Thymus (tissue), 11 donors: Measurements from ENCODE around the gene RXRB. TPM values are rescaled to one million over a fixed set of nuclear protein-coding genes. Genes with fewer than 3 reads are reported as not detected.

ENCODE experiments used
- DNase-seq, 9 donors: peaks; one replicate each; pipeline ENCODE4 v3.0.0-alpha.2; 2013; ENCODE audit warnings: low spot score in 9 of 9, low read depth in 6 of 9, missing footprints in 1 of 9
- H3K27ac ChIP-seq, 2 donors: one replicate each; pipeline ENCODE4 v1.5.1; 2013; ENCODE audit warnings: control low read depth in 1 of 2, low read depth in 1 of 2, low read length in 1 of 2, mild to moderate bottlenecking in 1 of 2, moderate library complexity in 1 of 2
- H3K27me3 ChIP-seq, 2 donors: one replicate each; pipeline ENCODE4 v1.5.1; 2013; ENCODE audit warnings: low read length in 1 of 2; ENCODE audit not compliant: control insufficient read depth in 2 of 2, insufficient read depth in 1 of 2
- H3K36me3 ChIP-seq, 2 donors: one replicate each; pipeline ENCODE4 v1.5.1; 2013; ENCODE audit warnings: low read length in 1 of 2, mild to moderate bottlenecking in 1 of 2, moderate library complexity in 1 of 2; ENCODE audit not compliant: control insufficient read depth in 2 of 2, insufficient read depth in 2 of 2
- H3K4me1 ChIP-seq, 2 donors: one replicate each; pipeline ENCODE4 v1.5.1; 2013; ENCODE audit warnings: low read length in 2 of 2; ENCODE audit not compliant: control insufficient read depth in 2 of 2, insufficient read depth in 2 of 2
- H3K4me3 ChIP-seq, 2 donors: one replicate each; pipeline ENCODE4 v1.5.1; 2013; ENCODE audit warnings: low read length in 2 of 2, control low read depth in 1 of 2, mild to moderate bottlenecking in 1 of 2
- H3K9me3 ChIP-seq, 2 donors: one replicate each; pipeline ENCODE4 v1.5.1; 2013; ENCODE audit warnings: low read length in 1 of 2, mild to moderate bottlenecking in 1 of 2; ENCODE audit not compliant: control insufficient read depth in 2 of 2, insufficient read depth in 1 of 2
- WGBS: extraction: QIAGEN DNeasy Blood & Tissue Kit; methylation state at CpG from one replicate; pipeline ENCODE4 v1.1.7; 2013; 5-methylcytosine and 5-hydroxymethylcytosine counted together
- polyA plus RNA-seq: library from polyadenylated mRNA; stranded (reverse); fragments of 200-250 nt; gene quantifications from one replicate; pipeline ENCODE4 v1.2.3, GENCODE V29; 2013
- total RNA-seq: library from RNA; stranded (reverse); fragments of 120-200 nt; gene quantifications from one replicate; pipeline ENCODE4 v1.2.4, GENCODE V29; 2013
- donor health status: healthy.

RXRB gene
- total and polyA plus RNA-seq, 2 donors, result 19.4 to 60.7 TPM

GRCh38 chr6:33206864-33207551 lies 6.5 kb upstream of the RXRB start:
- peaks cover 0 to 17% of the 10 kb centered on the region in 2 donors for H3K27me3 ChIP-seq
- peaks cover 35 to 39% of the 10 kb centered on the region in 2 donors for H3K36me3 ChIP-seq
- DNase-seq, result no peak
- peaks cover 18 to 56% of the 10 kb centered on the region in 2 donors for H3K4me1 ChIP-seq
- H3K9me3 ChIP-seq, result no peaks in the 10 kb centered on the region
- 50% methylated on average over 20 of the region's 20 CpGs for WGBS
- H3K4me3 ChIP-seq, result peak overlapping the region in 1 of 2 donors; percentile 82
- H3K27ac ChIP-seq, result no peak overlapping the region

- no peak overlapping the region for H3K4me3 ChIP-seq
- H3K27me3 ChIP-seq, result peaks cover 0 to 13% of the 10 kb centered on the region in 2 donors
- H3K27ac ChIP-seq, result no peak overlapping the region
- peaks cover 26 to 64% of the 10 kb centered on the region in 2 donors for H3K4me1 ChIP-seq
- H3K36me3 ChIP-seq, result peaks cover 31 to 38% of the 10 kb centered on the region in 2 donors
- no peak for DNase-seq
- WGBS, result 90% methylated on average over 3 of the region's 3 CpGs
- no peaks in the 10 kb centered on the region for H3K9me3 ChIP-seq
These were observed 5.8 kb upstream of the RXRB start for GRCh38 chr6:33206027-33206863.

GRCh38 chr6:33205191-33206026 lies 4.9 kb upstream of the RXRB start:
- Histone ChIP-seq H3K4me1 (peaks cover 28 to 68% of the 10 kb centered on the region in 2 donors), H3K36me3 (peaks cover 23 to 37% of the 10 kb centered on the region in 2 donors), H3K4me3 (peak overlapping the region; percentile 70 to 86), H3K27ac (peak overlapping the region in 1 of 2 donors; percentile 56), H3K9me3 (no peaks in the 10 kb centered on the region), H3K27me3 (peaks cover 0 to 13% of the 10 kb centered on the region in 2 donors)
- 62% methylated on average over 17 of the region's 17 CpGs for WGBS
- peak in 1 of 9 donors; percentile 51 for DNase-seq

DNA sequence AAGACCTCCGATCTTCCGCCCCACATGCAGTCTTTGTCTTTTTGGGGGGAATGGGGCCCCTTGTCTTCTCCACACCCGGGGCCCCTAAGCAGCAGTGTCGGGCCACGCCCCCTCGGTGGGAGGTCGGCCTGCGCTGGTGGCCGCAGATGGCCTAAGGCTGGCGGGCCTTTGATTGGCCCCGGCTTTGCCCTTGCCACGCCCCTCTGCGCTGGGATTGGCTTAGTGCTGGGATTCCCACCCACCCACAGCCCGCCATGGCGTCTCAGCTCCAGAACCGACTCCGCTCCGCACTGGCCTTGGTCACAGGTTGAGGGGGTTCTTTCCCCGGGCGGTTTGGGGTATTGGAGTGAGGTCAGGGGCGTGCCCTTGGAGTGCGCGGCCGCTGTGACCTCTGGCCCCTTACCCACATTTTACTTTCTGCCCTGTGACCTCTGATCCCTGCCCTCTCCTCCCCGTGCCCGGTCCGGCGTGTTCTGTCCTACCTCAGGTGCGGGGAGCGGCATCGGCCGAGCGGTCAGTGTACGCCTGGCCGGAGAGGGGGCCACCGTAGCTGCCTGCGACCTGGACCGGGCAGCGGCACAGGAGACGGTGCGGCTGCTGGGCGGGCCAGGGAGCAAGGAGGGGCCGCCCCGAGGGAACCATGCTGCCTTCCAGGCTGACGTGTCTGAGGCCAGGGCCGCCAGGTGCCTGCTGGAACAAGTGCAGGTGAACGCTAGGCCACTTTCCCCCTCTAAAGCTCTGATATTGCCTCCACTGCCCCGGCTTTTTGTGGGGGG lies 4.1 kb upstream of the RXRB start, which contains the start of gene HSD17B8:
Gene HSD17B8, plus strand, starts transcription at position 241 of the 776 bp plus-strand sequence. Its CDS starts 14 bp downstream, at position 255.
- H3K27ac ChIP-seq, result peak within 1 kb of the TSS; percentile 53 to 56
- peak; percentile 79 to 95 (median 84) for DNase-seq
- peaks cover 0 to 13% of the 10 kb centered on the region in 2 donors for H3K27me3 ChIP-seq
- H3K36me3 ChIP-seq, result peaks cover 15 to 29% of the 10 kb centered on the region in 2 donors
- under 1% methylated on average over 48 of the region's 48 CpGs for WGBS
- H3K4me1 ChIP-seq, result peaks cover 28 to 70% of the 10 kb centered on the region in 2 donors
- no peaks in the 10 kb centered on the region for H3K9me3 ChIP-seq
- peak within 1 kb of the TSS; percentile 70 to 86 for H3K4me3 ChIP-seq

- WGBS, result 5% methylated on average over 4 of the region's 4 CpGs
- peaks cover 0 to 13% of the 10 kb centered on the region in 2 donors for H3K27me3 ChIP-seq
- peaks cover 32 to 73% of the 10 kb centered on the region in 2 donors for H3K4me1 ChIP-seq
- H3K27ac ChIP-seq, result peak overlapping the region in 1 of 2 donors; percentile 33
- no peaks in the 10 kb centered on the region for H3K9me3 ChIP-seq
- peaks cover 13 to 26% of the 10 kb centered on the region in 2 donors for H3K36me3 ChIP-seq
- peak overlapping the region; percentile 70 to 86 for H3K4me3 ChIP-seq
- no peak for DNase-seq
These were observed 3.6 kb upstream of the RXRB start for GRCh38 chr6:33204165-33204414.

DNA sequence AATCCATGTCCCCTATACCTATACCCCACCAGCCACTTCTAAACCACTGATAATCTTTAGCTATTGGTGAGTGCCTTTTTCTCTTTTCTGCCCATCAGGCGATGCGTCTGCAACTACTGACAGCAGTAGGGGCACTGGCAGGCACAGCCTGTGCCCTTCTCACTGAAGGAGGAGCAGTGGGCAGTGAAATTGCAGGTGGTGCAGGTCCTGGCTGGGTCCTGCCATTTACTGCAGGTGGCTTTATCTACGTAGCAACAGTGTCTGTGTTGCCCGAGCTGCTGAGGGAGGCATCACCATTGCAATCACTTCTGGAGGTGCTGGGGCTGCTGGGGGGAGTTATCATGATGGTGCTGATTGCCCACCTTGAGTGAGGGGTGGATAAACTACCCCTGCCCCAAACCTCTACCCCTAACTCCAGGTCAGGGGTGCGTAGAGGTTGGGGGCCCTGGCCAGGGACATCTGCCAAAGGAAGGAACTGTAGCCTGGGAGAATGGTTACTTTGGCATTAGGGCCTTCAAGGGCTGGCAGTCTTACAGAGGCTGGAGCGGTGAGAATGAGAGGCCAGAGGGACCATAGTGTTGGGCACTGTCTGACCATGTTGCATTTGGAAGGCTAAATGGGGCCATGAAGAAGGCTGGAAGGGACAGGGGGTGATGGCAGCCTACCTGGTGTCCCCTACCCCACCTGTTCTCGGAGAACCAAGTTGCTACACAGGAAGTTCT lies 3.1 kb upstream of the RXRB start:
- 98% methylated on average over 7 of the region's 7 CpGs for WGBS
- Histone ChIP-seq H3K4me3 (peak overlapping the region; percentile 70 to 86), H3K9me3 (no peaks in the 10 kb centered on the region), H3K27ac (no peak overlapping the region), H3K36me3 (peaks cover 13 to 26% of the 10 kb centered on the region in 2 donors), H3K4me1 (peaks cover 32 to 72% of the 10 kb centered on the region in 2 donors), H3K27me3 (peaks cover 0 to 13% of the 10 kb centered on the region in 2 donors)
- DNase-seq, result no peak

DNA sequence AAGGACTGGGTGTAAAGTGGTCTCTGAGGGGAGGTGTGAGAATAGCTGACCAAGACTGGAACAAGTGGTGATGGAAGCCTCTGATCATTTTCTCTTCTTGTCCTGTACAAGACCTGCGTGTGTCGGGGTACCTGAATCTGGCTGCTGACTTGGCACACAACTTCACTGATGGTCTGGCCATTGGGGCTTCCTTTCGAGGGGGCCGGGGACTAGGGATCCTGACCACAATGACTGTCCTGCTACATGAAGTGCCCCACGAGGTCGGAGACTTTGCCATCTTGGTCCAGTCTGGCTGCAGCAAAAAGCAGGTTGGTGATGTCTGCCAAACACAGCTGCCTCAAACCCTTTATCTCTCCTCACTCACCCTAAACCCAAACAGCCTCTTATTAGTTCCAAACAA lies 2.3 kb upstream of the RXRB start:
- 96% methylated on average over 6 of the region's 6 CpGs for WGBS
- no peak for DNase-seq
- Histone ChIP-seq H3K9me3 (no peaks in the 10 kb centered on the region), H3K4me1 (peaks cover 29 to 75% of the 10 kb centered on the region in 2 donors), H3K27ac (no peak overlapping the region), H3K4me3 (no peak overlapping the region), H3K36me3 (peaks cover 13 to 33% of the 10 kb centered on the region in 2 donors), H3K27me3 (peaks cover 0 to 9% of the 10 kb centered on the region in 2 donors)

DNA sequence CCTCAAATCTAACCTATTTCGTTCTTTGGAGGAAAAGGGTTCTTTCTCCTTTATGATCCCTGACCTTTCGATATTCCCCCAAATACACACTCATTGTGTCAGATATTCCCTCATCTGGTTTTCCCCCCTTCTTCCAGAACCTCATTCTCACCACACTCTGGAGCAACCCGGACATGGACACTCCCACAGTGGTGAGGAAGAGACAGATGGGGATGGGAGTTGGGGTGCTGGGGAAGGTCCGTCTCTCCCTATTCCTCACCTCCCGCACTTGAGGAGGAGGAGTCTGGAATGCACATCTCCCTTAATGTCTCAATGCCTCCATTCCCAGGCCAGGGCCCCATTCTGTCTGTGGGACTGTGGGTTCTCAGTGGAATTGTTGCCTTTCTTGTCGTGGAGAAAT lies 1.5 kb upstream of the RXRB start:
- DNase-seq, result no peak
- H3K4me3 ChIP-seq, result no peak overlapping the region
- peaks cover 0 to 3% of the 10 kb centered on the region in 2 donors for H3K27me3 ChIP-seq
- peaks cover 25 to 70% of the 10 kb centered on the region in 2 donors for H3K4me1 ChIP-seq
- peaks cover 20 to 41% of the 10 kb centered on the region in 2 donors for H3K36me3 ChIP-seq
- H3K9me3 ChIP-seq, result no peaks in the 10 kb centered on the region
- H3K27ac ChIP-seq, result no peak overlapping the region
- 96% methylated on average over 6 of the region's 6 CpGs for WGBS
